Caco-2 (cell line): ENCODE data around the gene TLCD1. TPM values are rescaled to one million over a fixed set of nuclear protein-coding genes. Genes with fewer than 3 reads are reported as not detected.

Experiments
- BruUV-seq: library from RNA; stranded (reverse); fragments of 400-500 nt; replicated peaks from 2 replicates; lab custom pipeline; 2021; lab: Mats Ljungman, UMichigan
- CTCF ChIA-PET: fragments of 300-600 bp; sonication (Branson Sonifier 250); formaldehyde crosslinking; loops from one replicate; lab custom pipeline; 2022; ENCODE audit warnings: antibody characterized with exemption; lab: Charles Lee
- POLR2A ChIA-PET: fragments of 300-600 bp; sonication (Branson Sonifier 250); formaldehyde crosslinking; loops from one replicate; lab custom pipeline; 2022; ENCODE audit warnings: antibody characterized with exemption; lab: Charles Lee
- DNase-seq, 2 experiments: peaks; one replicate each; pipeline versions ENCODE4 v3.0.0 to v3.0.0-alpha.2; 2020 to 2022
- H3K27me3 ChIP-seq: replicated peaks from 2 replicates; pipeline ENCODE4 v1.6.0; 2011; ENCODE audit warnings: low read length; ENCODE audit not compliant: control insufficient read depth, insufficient read depth
- H3K36me3 ChIP-seq: 2 replicates; pipeline ENCODE4 v1.5.1; 2011; ENCODE audit warnings: low read length; ENCODE audit not compliant: control insufficient read depth, insufficient read depth
- H3K4me1 ChIP-seq: fragments of 250-450 bp; sonication (Bioruptor Pico); 2 replicates; pipeline ENCODE4 v1.5.1; 2020; ENCODE audit warnings: mild to moderate bottlenecking
- H3K4me3 ChIP-seq: 2 replicates; pipeline ENCODE4 v1.5.1; 2011; ENCODE audit warnings: low read depth, mild to moderate bottlenecking, control low read depth, low read length
- H3K9me3 ChIP-seq: fragments of 250-450 bp; sonication (Bioruptor Pico); 2 replicates; pipeline ENCODE4 v1.5.1; 2020; ENCODE audit warnings: mild to moderate bottlenecking, moderate library complexity
- H3K27ac Mint-ChIP-seq: one replicate; pipeline ENCODE4 v1.8.0; 2022; ENCODE audit warnings: mixed read lengths; ENCODE audit not compliant: unreplicated experiment
- H3K27me3 Mint-ChIP-seq: one replicate; pipeline ENCODE4 v1.8.0; 2022; ENCODE audit warnings: mixed read lengths; ENCODE audit not compliant: insufficient read depth, unreplicated experiment
- H3K36me3 Mint-ChIP-seq: one replicate; pipeline ENCODE4 v1.8.0; 2022; ENCODE audit warnings: mild to moderate bottlenecking, mixed read lengths; ENCODE audit not compliant: insufficient read depth, unreplicated experiment
- H3K4me1 Mint-ChIP-seq: one replicate; pipeline ENCODE4 v1.8.0; 2022; ENCODE audit warnings: low read depth, mixed read lengths; ENCODE audit not compliant: unreplicated experiment
- H3K4me3 Mint-ChIP-seq: one replicate; pipeline ENCODE4 v1.8.0; 2022; ENCODE audit warnings: mild to moderate bottlenecking, moderate library complexity, mixed read lengths; ENCODE audit not compliant: unreplicated experiment
- H3K9me3 Mint-ChIP-seq: one replicate; pipeline ENCODE4 v1.8.0; 2022; ENCODE audit warnings: mixed read lengths; ENCODE audit not compliant: unreplicated experiment
- intact Hi-C: fragments of 100-400 bp; cut with micrococcal nuclease; formaldehyde crosslinking; loops from one replicate; pipeline ENCODE4 v1.10.0; 2022; ENCODE audit not compliant: unreplicated experiment
- total RNA-seq: library from RNA; stranded (reverse); gene quantifications from 2 replicates; pipeline ENCODE4 v1.2.3, GENCODE V29; 2022
- TF ChIP-seq, protein P1 (sequence below), 2 experiments: fragments of 200-600 bp in 1 of 2; IDR thresholded peaks; 1 replicate in 1 of 2; 2 replicates in 1 of 2; pipeline versions ENCODE4 v1.5.1 to v1.8.0; 2011 to 2022; ENCODE audit warnings: antibody characterized with exemption in 1 of 2, control low read depth in 1 of 2, inconsistent platforms in 1 of 2, low read depth in 1 of 2, low read length in 1 of 2, mild to moderate bottlenecking in 1 of 2, moderate library complexity in 1 of 2; ENCODE audit not compliant: insufficient read depth in 1 of 2, severe bottlenecking in 1 of 2, unreplicated experiment in 1 of 2

TLCD1 gene
- total RNA-seq, 1 experiment from 2014 or later = 37.9 TPM

DNA sequence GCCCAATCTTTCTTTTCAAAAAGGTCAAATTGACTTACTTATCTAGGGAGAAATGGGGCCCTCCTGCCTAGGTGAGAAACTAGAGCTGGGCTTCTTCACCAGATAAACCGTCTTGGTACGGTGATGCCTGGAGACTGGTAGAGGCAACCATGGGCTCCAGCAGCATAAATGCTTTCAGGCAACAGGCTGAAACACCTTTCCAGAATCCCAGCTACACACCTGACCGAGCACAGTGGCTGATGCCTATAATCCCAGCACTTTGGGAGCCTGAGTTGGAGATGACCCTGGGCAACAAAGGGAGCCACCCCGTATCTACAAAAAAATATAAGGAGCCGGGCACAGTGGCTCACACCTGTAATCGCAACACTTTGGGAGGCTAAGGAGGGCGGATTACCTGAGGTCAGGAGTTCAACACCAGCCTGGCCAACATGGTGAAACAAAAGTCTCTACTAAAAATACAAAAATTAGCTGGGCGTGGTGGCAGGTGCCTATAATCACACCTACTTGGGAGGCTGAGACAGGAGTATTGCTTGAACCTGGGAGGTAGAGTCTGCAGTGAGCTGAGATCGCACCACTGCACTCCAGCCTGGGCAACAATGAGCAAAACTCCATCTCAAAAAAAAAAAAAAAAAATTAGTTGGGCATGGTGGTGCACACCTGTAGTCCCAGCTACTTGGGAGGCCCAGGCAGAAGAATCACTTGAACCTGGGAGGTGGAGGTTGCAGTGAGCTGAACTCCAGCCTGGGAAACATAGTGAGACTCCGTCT, 25.8 kb upstream of the TLCD1 start:
- H3K36me3 ChIP-seq = peaks cover 24% of the 10 kb centered on the region
- H3K4me3 Mint-ChIP-seq = no peak overlapping the region
- intact Hi-C loops = no loop called here
- no peak overlapping the region for H3K27ac Mint-ChIP-seq
- no peaks in the 10 kb centered on the region for H3K27me3 Mint-ChIP-seq
- TF ChIP-seq, protein P1, sequence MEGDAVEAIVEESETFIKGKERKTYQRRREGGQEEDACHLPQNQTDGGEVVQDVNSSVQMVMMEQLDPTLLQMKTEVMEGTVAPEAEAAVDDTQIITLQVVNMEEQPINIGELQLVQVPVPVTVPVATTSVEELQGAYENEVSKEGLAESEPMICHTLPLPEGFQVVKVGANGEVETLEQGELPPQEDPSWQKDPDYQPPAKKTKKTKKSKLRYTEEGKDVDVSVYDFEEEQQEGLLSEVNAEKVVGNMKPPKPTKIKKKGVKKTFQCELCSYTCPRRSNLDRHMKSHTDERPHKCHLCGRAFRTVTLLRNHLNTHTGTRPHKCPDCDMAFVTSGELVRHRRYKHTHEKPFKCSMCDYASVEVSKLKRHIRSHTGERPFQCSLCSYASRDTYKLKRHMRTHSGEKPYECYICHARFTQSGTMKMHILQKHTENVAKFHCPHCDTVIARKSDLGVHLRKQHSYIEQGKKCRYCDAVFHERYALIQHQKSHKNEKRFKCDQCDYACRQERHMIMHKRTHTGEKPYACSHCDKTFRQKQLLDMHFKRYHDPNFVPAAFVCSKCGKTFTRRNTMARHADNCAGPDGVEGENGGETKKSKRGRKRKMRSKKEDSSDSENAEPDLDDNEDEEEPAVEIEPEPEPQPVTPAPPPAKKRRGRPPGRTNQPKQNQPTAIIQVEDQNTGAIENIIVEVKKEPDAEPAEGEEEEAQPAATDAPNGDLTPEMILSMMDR (IDR thresholded peaks at IDR 0.05; ENCODE audit: insufficient read depth in 1 of 2, low read depth in 1 of 2, low read length in 1 of 2, severe bottlenecking in 1 of 2, unreplicated experiment in 1 of 2) = no peak
- H3K27me3 ChIP-seq = no peaks in the 10 kb centered on the region
- H3K9me3 ChIP-seq = no peaks in the 10 kb centered on the region
- CTCF ChIA-PET = interaction anchor here (0.7 to 9.5 kb wide), 5 partner anchors 13 to 397 kb away, joined by 3 to 324 read pairs (median 3); partner anchors contain the start of genes NEK8 and TLCD1
- H3K4me1 ChIP-seq = peaks cover 14% of the 10 kb centered on the region
- H3K36me3 Mint-ChIP-seq = peaks cover 82% of the 10 kb centered on the region
- DNase-seq = no peak
- H3K9me3 Mint-ChIP-seq = no peaks in the 10 kb centered on the region
- POLR2A ChIA-PET = interaction anchor here (0.6 to 4.4 kb wide), 2 partner anchors 24 to 166 kb away, joined by 3 to 68 read pairs; partner anchors contain the start of gene NEK8
- BruUV-seq = no TSS peak
- peaks cover 5% of the 10 kb centered on the region for H3K4me1 Mint-ChIP-seq
- H3K4me3 ChIP-seq = no peak overlapping the region

DNA sequence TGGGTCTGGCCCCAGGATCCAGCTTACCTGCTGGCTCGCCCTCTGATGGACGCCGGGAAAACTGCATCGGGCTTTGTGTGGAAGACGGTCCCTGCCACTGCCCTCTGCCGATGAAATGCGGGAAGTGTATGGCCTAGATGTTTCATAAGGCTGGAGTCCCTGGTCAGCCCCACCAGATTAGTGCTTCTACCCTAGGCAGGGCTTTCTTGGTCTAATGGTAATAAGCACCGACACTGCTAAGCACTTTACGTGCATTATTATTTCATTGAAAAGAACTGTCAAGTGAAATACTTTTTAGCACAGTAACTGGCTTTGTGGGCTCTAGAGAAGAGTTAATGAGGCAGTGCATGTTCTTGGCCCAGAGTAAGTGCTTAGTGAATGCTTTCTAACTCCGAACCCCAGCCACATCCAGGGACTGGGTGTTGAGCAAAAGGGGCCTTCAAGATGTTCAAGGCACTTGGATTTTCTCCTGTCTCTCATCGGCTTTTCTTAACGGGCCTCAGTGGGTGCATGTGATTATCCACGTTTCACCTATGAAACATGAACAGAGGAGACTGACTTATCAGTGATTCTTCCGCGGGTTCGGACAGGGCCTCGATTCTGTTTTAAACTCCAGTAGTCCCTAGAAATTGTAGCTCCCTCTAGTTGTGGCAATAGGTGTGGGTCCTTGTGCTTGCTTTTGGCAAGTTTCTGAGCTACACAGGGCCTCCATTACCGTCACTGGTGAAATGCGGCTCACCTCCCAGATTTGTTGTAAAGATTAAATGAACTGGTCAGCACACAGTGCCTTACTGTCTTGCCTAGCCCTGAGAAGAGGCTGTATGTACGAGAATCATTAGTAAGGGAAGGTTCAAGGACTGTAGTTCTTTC, 24.4 kb upstream of the TLCD1 start:
- H3K36me3 ChIP-seq = peaks cover 24% of the 10 kb centered on the region
- H3K36me3 Mint-ChIP-seq = peaks cover 92% of the 10 kb centered on the region
- peaks cover 28% of the 10 kb centered on the region for H3K4me1 ChIP-seq

More for the DNA sequence above, 24.4 kb upstream of the TLCD1 start:
- H3K4me1 Mint-ChIP-seq = peaks cover 12% of the 10 kb centered on the region
- CTCF ChIA-PET = interaction anchor here (0.5 to 9.5 kb wide), 20 partner anchors 8 to 560 kb away, joined by 3 to 324 read pairs (median 4); partner anchors contain the start of genes NEK8, PHF12, RPL23A and SDF2
- no peak overlapping the region for H3K27ac Mint-ChIP-seq
- Histone ChIP-seq H3K27me3 (no peaks in the 10 kb centered on the region), H3K4me3 (no peak overlapping the region), H3K9me3 (no peaks in the 10 kb centered on the region)
- peak; percentile 95 to 96 for DNase-seq
- POLR2A ChIA-PET = interaction anchor here (0.5 to 4.4 kb wide), 3 partner anchors 23 to 31 kb away, joined by 3 to 68 read pairs (median 4); partner anchors contain the start of genes NEK8 and RPL23A
- H3K9me3 Mint-ChIP-seq = no peaks in the 10 kb centered on the region
- no peak overlapping the region for H3K4me3 Mint-ChIP-seq
- intact Hi-C loops = loop anchor here (1.0 kb wide), 1 partner anchor 23 kb away; no protein-coding TSS in a partner anchor
- BruUV-seq = TSS peak; percentile 17
- no peaks in the 10 kb centered on the region for H3K27me3 Mint-ChIP-seq
- TF ChIP-seq, protein P1 (IDR thresholded peaks at IDR 0.05; ENCODE audit: insufficient read depth in 1 of 2, low read depth in 1 of 2, low read length in 1 of 2, severe bottlenecking in 1 of 2, unreplicated experiment in 1 of 2) = peak; percentile 99 to 100
